Breast epithelium (tissue), 3 donors: ENCODE data around the gene BEX4.

Source experiments
- POLR2A ChIP-seq: fragments of 450-650 bp; IDR thresholded peaks from one replicate; pipeline ENCODE4 v1.6.1; 2016; ENCODE audit warnings: antibody characterized with exemption, mild to moderate bottlenecking, moderate library complexity
- POLR2AphosphoS5 ChIP-seq, 3 donors: sonication (generic); formaldehyde crosslinking; IDR thresholded peaks; one replicate each; pipeline ENCODE4 v1.6.1; 2017; ENCODE audit warnings: antibody characterized with exemption in 3 of 3
- TF ChIP-seq, protein P1 (sequence below), 3 donors: fragments of 450-650 bp; IDR thresholded peaks; one replicate each; pipeline ENCODE4 v1.5.1; 2016 to 2017; ENCODE audit warnings: antibody characterized with exemption in 3 of 3, mild to moderate bottlenecking in 3 of 3, moderate library complexity in 3 of 3

GRCh38 chrX:103233263-103233662 lies 18.4 kb downstream of the BEX4 start:
- TF ChIP-seq, protein P1, sequence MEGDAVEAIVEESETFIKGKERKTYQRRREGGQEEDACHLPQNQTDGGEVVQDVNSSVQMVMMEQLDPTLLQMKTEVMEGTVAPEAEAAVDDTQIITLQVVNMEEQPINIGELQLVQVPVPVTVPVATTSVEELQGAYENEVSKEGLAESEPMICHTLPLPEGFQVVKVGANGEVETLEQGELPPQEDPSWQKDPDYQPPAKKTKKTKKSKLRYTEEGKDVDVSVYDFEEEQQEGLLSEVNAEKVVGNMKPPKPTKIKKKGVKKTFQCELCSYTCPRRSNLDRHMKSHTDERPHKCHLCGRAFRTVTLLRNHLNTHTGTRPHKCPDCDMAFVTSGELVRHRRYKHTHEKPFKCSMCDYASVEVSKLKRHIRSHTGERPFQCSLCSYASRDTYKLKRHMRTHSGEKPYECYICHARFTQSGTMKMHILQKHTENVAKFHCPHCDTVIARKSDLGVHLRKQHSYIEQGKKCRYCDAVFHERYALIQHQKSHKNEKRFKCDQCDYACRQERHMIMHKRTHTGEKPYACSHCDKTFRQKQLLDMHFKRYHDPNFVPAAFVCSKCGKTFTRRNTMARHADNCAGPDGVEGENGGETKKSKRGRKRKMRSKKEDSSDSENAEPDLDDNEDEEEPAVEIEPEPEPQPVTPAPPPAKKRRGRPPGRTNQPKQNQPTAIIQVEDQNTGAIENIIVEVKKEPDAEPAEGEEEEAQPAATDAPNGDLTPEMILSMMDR (IDR thresholded peaks at IDR 0.05), result no peak
- no peak for TF ChIP-seq POLR2A
- TF ChIP-seq POLR2AphosphoS5 (IDR thresholded peaks at IDR 0.05), result no peak
